OCI-M2 (cell line): ENCODE measurements around the gene TCEAL1.
"Not testable (repeated sequence)": the region's sequence is repeated elsewhere in the genome, so short reads cannot be mapped to it uniquely, and the experiment has no call there.

Source experiments
- DNase-seq: peaks from one replicate; lab custom pipeline; 2025; ENCODE audit not compliant: unreplicated experiment; lab: John Stamatoyannopoulos, UW

Gene TCEAL1, protein sequence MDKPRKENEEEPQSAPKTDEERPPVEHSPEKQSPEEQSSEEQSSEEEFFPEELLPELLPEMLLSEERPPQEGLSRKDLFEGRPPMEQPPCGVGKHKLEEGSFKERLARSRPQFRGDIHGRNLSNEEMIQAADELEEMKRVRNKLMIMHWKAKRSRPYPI

DNA sequence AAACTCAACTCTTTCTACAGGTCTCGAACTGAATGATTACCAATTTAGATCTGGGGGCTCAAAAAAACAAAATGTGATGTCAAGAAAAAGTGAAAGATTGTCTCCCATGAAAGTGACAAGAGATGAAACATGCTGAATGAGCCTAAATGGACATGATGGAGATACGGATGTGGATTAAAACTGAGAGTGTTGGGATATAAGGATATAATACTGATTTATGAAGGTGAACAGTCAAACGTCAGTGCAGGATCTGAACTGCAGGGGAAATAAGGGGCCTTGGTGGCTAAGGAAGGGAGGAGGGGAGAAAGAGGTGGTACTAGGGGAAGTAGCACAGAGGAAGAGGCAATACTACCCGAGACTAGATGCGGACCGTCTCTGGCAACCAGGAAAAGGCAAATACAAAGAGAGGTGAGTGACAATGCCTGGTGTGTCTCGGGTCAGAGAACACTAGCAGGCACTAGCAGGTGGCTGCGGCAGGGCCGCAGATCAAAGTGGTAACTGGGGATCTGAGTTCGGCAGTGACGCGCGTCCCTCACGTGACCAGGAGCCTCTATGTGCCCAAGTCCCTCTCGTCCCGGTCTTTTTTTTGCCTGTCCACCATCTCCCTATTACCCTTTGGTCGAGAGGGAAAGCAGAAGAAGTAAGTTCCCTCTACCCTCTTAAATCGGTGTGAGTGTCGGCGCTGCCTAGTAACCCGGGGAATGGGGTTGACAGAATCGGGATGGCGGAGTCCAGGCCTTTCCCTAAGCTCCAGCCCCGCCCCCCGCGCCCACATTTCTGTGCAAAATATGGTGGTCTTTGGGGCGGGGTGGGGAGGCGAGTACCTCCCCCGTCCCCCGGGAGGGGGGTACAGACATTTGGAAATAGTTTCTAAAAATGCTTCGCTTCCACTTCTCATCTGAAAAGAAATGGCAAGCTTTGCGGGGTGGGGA lies at the start of gene TCEAL1:
TSS of gene TCEAL1 (plus strand) at position 590 of the 932 bp plus-strand sequence. CDS start 942 bp downstream, outside the sequence.
- no peak for DNase-seq

- DNase-seq, result no peak
These were observed 44.2 kb upstream of the TCEAL1 start for GRCh38 chrX:103584596-103584995.

GRCh38 chrX:103585411-103586313 lies 43.1 kb upstream of the TCEAL1 start, which contains the start of gene TCEAL4:
TSS of gene TCEAL4 (plus strand) at chrX:103585515. CDS start at chrX:103586676, 1,161 bp downstream.
- DNase-seq, result no peak

GRCh38 chrX:103586314-103586646 lies 42.5 kb upstream of the TCEAL1 start:
- DNase-seq, result no peak

DNA sequence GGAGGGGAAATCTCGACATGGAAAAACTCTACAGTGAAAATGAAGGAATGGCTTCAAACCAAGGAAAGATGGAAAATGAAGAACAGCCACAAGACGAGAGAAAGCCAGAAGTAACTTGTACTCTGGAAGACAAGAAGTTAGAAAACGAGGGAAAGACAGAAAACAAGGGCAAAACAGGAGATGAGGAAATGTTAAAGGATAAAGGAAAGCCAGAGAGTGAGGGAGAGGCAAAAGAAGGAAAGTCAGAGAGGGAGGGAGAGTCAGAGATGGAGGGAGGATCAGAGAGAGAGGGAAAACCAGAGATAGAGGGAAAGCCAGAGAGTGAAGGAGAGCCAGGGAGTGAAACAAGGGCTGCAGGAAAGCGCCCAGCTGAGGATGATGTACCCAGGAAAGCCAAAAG lies 42.1 kb upstream of the TCEAL1 start:
- DNase-seq, result no peak

GRCh38 chrX:103592295-103592694 lies 36.5 kb upstream of the TCEAL1 start:
- DNase-seq, result not testable (repeated sequence)

DNA sequence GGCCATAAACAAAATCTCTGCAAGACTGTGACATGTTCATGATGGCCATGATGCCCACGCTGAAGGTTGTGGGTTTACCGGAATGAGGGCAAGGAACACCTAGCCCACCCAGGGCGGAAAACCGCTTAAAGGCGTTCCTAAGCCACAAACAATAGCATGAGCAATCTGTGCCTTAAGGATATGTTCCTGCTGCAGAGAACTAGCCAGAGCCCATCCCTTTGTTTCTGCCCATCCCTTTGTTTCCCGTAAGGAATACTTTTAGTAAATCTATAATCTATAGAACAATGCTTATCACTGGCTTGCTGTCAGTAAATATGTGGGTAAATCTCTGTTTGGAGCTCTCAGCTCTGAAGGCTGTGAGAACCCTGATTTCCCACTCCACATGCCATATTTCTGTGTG lies 33.6 kb upstream of the TCEAL1 start:
- not testable (repeated sequence) for DNase-seq

DNA sequence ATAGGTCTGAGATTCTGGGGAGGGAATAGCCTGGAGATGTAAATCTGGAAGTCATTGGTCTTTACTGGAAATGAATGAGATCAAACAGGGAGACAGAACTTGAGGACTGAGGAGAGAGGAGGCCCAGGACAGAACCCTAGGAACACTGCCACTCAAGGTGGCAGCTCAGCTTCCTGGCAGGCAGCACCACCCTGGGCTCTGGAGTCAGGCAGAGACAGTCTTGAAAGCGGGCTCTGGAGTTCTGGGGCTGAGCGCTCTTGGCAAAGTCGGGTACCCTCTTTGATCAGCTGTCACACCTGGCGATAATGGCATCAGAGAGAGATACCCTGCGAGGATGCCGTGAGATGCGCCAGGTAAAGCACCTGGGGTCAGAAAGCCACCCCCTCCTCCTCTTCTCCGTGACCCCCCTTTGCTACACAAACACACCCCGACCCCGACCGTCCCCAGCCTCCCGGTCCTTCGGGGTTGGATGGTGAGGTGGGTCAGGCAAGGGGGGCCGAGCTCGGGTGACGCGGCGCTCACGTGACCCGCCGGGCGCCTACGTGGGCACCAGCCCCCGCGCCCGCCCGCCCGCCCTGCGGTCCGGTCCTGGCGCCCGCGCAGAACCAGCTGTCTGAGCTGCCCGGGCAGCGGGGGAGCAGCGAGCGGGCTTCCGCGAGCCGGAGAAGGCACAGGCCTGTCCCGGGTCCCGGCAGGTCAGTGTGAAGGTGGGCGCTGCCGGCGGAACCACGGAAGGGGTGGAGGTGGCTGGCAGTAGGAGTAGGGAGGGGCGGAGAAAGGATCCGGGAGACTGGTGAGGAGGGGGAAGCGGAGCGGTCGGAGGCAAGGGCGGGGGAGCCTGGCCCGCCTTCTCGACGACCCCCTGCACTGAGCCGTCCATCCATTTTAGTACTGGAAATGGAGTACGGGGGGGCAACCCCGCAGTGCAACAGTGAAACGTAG lies 21.1 kb upstream of the TCEAL1 start, which contains the start of gene TCEAL3:
TSS of gene TCEAL3 (plus strand) at position 600 of the 942 bp plus-strand sequence. CDS start 1,102 bp downstream, outside the sequence.
- DNase-seq, result no peak

GRCh38 chrX:103608306-103608963 lies 20.3 kb upstream of the TCEAL1 start:
- no peak for DNase-seq

GRCh38 chrX:103610282-103610681 lies 18.5 kb upstream of the TCEAL1 start:
- no peak for DNase-seq

DNA sequence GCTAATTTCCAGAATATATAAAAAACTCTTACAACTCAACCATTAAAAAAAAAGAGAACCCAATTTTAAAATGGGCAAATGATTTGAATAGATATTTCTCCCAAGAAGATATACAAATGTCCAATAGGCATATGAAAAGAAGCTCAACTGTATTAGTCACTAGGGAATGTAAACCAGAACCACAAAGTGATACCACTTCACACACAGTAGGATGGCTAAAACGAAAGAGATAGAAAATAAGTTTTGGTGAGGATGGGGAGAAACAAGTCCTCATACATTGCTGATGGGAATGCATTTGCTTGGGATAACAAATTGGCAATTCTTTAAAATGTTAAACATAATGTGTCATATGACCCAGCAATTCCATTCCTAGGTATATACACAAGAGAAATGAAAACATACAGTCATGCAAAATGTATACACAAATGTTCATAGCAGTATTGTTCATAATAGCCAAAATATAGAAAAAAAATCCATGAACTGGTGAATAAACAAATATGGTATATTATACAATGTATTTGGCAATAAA lies 15.3 kb upstream of the TCEAL1 start:
- DNase-seq, result no peak

- no peak for DNase-seq
These were observed 13.8 kb upstream of the TCEAL1 start for GRCh38 chrX:103614999-103615398.

DNA sequence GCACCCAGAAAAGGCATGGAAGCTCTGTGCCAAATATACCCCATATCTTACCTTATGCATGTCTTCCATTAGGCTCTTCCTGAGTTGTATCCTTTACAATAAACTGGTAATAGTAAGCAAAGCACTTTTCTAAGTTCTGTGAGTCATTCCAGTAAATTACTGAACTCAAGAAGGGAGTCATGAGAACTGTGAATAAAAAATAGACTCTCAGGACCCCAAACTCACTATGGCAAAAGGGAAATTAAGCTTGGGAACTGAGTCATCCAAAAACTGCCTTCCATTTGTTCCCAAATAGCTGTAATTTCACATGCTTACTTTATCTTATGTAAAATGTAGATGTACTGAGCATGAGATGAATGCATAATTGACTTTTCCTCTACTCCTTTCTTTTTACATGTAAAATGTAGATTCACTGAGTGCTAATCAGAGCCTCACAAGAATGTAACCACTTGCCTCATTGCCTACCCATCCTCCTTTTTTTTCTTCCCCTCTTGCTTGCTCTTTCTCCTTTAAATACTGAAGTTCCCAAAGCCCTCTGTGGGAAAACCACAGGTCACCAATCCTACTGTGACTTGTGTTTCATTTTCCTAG lies 12.9 kb upstream of the TCEAL1 start:
- no peak for DNase-seq

DNA sequence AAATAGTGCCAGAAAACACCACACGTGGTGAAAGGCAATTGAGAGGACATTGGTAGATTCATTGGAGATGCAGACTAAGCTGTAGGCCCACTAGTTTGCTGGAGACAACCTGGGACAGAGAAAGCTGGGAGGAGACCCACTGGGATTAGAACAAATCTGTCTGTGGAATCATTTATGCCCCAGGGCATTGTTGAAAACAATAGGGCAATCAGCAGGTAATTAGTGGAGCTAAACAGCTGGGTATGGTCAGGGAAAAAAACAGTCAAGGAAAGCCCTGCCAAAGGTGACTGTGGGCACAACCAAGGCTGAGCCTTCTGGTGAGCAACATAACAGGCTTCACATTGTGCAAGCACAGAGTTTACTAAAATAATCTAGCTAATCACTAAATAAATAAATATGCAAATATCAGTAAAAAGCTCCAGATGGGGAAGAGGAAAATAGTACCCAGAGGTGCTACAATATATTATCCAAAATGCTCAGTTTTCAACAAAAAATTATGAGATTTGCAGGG lies 12.0 kb upstream of the TCEAL1 start:
- DNase-seq, result no peak

GRCh38 chrX:103624111-103624510 lies 4.7 kb upstream of the TCEAL1 start:
- no peak for DNase-seq

GRCh38 chrX:103626855-103627254 lies 1.9 kb upstream of the TCEAL1 start:
- no peak for DNase-seq

DNA sequence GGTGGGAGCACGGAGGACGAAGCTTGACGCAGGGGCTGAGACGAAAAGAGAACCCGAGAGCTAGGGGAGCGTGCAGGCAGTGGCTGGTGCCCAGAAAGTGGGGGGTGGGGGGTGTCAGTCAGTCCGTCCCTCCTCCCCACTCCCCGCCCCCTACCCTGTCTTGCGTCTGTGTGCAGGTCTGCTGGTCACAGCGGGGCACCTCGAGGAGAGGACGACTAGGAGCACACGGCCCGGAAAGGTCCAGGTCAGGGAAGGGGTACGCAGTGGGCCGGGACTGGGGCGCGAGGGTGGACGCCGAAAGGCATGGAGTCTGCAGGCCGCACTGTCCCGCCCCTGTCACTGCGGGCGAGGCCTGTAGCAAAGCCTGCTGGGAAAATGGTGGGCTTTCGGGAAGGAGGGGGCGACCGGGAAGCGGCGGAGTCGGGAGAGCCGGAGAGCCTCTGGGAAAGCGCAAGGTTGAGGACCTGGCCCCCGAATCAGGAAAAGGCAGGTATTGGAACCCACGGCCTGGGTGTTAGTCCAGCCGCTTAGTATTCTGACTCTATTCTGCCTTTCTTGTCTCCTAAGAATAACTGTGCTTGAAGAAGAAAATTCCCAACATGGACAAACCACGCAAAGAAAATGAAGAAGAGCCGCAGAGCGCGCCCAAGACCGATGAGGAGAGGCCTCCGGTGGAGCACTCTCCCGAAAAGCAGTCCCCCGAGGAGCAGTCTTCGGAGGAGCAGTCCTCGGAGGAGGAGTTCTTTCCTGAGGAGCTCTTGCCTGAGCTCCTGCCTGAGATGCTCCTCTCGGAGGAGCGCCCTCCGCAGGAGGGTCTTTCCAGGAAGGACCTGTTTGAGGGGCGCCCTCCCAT lies 769 bp downstream of the TCEAL1 start:
- no peak for DNase-seq

- no peak for DNase-seq
These were observed 1.4 kb downstream of the TCEAL1 start for GRCh38 chrX:103630171-103630511.
